ENCODE results near the gene CFAP54.

DNA sequence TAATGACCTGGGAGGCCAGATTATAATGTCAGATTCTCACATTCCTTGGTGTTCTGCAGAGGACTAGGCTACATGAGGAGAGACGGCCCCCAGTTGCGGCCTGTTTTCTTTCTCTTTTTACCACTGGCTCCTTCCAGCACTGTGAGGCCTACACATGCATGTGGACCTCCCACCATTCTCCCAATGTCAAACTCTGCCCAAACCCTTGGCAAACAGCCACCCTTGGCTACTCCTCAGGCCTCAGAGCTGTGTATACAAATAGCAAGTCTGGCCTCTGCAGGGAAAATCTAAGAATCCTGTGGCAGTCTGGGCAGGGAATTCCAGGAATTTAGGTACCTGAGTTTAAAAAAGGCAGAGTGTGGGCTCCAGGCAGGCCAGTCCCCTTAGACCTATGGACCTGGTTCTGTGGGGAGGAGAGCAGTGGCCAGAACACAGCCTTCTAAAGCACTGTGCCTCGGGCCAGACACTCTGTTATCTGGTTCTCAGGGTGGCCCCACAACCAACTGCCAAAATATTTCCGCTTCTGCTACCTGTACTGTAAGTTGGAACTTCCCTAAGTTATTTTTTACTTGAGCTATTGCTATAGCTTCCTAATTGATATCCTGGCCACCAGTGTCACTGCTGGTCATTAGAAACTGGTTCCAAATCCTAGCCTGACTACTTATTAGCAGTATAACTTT lies 397.8 kb downstream of the CFAP54 start:
- TF ChIP-seq POLR2AphosphoS5 (IDR thresholded peaks at IDR 0.05; ENCODE audit: low read depth, low read length) (no peak), POLR2A (IDR thresholded peaks at IDR 0.05; ENCODE audit: low read depth, low read length) (no peak)

All from GM12891 (cell line).